ENCODE data around the gene KRT86. TPM values are rescaled to one million over a fixed set of nuclear protein-coding genes. Genes with fewer than 3 reads are reported as not detected.

Gene KRT86
- total and polyA plus RNA-seq, 2 experiments from 2014 or later, result 0.16 TPM; not detected in 1

DNA sequence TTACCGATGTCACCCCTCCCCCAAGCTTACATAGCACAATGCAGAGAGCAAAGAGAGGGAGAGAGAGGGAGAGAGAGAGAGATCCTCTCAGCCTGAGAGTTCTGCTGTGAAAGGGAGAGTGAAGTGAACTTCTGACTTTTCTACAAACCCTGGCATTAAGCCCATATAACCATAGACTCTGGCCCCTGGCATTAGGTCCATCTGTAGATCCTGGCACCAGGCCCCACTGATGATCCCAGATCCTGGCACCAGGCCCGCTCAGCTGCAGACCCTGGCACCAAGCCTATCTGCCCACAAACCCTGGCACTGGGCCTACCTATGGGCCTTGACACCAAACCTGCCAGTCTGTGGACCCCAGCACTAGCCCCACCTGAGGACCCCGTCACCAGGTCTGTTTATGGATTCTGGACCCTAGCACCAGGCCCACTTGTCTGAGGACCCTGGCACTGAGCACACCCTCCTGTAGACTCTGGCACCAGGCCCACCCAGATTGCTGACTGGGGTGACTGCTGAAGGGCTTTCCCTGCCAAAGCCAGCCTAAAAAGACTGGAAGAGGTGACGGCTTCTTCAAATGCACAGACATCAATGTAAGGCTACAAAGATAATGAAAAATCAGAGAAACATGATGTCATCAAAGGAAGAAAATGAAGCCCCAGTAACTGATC lies 61.3 kb downstream of the KRT86 start:
- no peak for TF ChIP-seq STAT1 (IDR thresholded peaks at IDR 0.05; ENCODE audit: unreplicated experiment)
- TF ChIP-seq, protein P1, sequence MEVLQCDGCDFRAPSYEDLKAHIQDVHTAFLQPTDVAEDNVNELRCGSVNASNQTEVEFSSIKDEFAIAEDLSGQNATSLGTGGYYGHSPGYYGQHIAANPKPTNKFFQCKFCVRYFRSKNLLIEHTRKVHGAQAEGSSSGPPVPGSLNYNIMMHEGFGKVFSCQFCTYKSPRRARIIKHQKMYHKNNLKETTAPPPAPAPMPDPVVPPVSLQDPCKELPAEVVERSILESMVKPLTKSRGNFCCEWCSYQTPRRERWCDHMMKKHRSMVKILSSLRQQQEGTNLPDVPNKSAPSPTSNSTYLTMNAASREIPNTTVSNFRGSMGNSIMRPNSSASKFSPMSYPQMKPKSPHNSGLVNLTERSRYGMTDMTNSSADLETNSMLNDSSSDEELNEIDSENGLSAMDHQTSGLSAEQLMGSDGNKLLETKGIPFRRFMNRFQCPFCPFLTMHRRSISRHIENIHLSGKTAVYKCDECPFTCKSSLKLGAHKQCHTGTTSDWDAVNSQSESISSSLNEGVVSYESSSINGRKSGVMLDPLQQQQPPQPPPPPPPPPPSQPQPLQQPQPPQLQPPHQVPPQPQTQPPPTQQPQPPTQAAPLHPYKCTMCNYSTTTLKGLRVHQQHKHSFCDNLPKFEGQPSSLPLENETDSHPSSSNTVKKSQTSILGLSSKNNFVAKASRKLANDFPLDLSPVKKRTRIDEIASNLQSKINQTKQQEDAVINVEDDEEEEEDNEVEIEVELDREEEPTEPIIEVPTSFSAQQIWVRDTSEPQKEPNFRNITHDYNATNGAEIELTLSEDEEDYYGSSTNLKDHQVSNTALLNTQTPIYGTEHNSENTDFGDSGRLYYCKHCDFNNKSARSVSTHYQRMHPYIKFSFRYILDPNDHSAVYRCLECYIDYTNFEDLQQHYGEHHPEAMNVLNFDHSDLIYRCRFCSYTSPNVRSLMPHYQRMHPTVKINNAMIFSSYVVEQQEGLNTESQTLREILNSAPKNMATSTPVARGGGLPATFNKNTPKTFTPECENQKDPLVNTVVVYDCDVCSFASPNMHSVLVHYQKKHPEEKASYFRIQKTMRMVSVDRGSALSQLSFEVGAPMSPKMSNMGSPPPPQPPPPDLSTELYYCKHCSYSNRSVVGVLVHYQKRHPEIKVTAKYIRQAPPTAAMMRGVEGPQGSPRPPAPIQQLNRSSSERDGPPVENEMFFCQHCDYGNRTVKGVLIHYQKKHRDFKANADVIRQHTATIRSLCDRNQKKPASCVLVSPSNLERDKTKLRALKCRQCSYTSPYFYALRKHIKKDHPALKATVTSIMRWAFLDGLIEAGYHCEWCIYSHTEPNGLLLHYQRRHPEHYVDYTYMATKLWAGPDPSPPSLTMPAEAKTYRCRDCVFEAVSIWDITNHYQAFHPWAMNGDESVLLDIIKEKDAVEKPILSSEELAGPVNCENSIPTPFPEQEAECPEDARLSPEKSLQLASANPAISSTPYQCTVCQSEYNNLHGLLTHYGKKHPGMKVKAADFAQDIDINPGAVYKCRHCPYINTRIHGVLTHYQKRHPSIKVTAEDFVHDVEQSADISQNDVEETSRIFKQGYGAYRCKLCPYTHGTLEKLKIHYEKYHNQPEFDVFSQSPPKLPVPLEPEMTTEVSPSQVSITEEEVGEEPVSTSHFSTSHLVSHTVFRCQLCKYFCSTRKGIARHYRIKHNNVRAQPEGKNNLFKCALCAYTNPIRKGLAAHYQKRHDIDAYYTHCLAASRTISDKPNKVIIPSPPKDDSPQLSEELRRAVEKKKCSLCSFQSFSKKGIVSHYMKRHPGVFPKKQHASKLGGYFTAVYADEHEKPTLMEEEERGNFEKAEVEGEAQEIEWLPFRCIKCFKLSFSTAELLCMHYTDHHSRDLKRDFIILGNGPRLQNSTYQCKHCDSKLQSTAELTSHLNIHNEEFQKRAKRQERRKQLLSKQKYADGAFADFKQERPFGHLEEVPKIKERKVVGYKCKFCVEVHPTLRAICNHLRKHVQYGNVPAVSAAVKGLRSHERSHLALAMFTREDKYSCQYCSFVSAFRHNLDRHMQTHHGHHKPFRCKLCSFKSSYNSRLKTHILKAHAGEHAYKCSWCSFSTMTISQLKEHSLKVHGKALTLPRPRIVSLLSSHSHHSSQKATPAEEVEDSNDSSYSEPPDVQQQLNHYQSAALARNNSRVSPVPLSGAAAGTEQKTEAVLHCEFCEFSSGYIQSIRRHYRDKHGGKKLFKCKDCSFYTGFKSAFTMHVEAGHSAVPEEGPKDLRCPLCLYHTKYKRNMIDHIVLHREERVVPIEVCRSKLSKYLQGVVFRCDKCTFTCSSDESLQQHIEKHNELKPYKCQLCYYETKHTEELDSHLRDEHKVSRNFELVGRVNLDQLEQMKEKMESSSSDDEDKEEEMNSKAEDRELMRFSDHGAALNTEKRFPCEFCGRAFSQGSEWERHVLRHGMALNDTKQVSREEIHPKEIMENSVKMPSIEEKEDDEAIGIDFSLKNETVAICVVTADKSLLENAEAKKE (CRISPR knock-in tag; IDR thresholded peaks at IDR 0.05), result no peak
- no peak for TF ChIP-seq CREB1 (CRISPR knock-in tag; IDR thresholded peaks at IDR 0.05; ENCODE audit: low read depth)
- TF ChIP-seq EZH2 (IDR thresholded peaks at IDR 0.05; ENCODE audit: low read depth, unreplicated experiment), result no peak
- TF ChIP-seq, protein P2, sequence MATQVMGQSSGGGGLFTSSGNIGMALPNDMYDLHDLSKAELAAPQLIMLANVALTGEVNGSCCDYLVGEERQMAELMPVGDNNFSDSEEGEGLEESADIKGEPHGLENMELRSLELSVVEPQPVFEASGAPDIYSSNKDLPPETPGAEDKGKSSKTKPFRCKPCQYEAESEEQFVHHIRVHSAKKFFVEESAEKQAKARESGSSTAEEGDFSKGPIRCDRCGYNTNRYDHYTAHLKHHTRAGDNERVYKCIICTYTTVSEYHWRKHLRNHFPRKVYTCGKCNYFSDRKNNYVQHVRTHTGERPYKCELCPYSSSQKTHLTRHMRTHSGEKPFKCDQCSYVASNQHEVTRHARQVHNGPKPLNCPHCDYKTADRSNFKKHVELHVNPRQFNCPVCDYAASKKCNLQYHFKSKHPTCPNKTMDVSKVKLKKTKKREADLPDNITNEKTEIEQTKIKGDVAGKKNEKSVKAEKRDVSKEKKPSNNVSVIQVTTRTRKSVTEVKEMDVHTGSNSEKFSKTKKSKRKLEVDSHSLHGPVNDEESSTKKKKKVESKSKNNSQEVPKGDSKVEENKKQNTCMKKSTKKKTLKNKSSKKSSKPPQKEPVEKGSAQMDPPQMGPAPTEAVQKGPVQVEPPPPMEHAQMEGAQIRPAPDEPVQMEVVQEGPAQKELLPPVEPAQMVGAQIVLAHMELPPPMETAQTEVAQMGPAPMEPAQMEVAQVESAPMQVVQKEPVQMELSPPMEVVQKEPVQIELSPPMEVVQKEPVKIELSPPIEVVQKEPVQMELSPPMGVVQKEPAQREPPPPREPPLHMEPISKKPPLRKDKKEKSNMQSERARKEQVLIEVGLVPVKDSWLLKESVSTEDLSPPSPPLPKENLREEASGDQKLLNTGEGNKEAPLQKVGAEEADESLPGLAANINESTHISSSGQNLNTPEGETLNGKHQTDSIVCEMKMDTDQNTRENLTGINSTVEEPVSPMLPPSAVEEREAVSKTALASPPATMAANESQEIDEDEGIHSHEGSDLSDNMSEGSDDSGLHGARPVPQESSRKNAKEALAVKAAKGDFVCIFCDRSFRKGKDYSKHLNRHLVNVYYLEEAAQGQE (IDR thresholded peaks at IDR 0.05; ENCODE audit: unreplicated experiment), result no peak
- TF ChIP-seq, protein P3, sequence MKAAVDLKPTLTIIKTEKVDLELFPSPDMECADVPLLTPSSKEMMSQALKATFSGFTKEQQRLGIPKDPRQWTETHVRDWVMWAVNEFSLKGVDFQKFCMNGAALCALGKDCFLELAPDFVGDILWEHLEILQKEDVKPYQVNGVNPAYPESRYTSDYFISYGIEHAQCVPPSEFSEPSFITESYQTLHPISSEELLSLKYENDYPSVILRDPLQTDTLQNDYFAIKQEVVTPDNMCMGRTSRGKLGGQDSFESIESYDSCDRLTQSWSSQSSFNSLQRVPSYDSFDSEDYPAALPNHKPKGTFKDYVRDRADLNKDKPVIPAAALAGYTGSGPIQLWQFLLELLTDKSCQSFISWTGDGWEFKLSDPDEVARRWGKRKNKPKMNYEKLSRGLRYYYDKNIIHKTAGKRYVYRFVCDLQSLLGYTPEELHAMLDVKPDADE (IDR thresholded peaks at IDR 0.05), result no peak
- TF ChIP-seq POLR2AphosphoS5 (IDR thresholded peaks at IDR 0.05; ENCODE audit: low read depth), result no peak
- no peak for TF ChIP-seq JUNB (IDR thresholded peaks at IDR 0.05; ENCODE audit: unreplicated experiment)
- TF ChIP-seq, protein P4, sequence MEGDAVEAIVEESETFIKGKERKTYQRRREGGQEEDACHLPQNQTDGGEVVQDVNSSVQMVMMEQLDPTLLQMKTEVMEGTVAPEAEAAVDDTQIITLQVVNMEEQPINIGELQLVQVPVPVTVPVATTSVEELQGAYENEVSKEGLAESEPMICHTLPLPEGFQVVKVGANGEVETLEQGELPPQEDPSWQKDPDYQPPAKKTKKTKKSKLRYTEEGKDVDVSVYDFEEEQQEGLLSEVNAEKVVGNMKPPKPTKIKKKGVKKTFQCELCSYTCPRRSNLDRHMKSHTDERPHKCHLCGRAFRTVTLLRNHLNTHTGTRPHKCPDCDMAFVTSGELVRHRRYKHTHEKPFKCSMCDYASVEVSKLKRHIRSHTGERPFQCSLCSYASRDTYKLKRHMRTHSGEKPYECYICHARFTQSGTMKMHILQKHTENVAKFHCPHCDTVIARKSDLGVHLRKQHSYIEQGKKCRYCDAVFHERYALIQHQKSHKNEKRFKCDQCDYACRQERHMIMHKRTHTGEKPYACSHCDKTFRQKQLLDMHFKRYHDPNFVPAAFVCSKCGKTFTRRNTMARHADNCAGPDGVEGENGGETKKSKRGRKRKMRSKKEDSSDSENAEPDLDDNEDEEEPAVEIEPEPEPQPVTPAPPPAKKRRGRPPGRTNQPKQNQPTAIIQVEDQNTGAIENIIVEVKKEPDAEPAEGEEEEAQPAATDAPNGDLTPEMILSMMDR (conservative IDR thresholded peaks at IDR 0.05; ENCODE audit: low read depth in 2 of 2), result no peak
- TF ChIP-seq NANOG (IDR thresholded peaks at IDR 0.05; ENCODE audit: borderline replicate concordance), result no peak
- no peak for TF ChIP-seq EZH2phosphoT487 (IDR thresholded peaks at IDR 0.05; ENCODE audit: unreplicated experiment)
- no peak for TF ChIP-seq ZNF114 (CRISPR knock-in tag; IDR thresholded peaks at IDR 0.05)
- TF ChIP-seq ZNF331 (CRISPR knock-in tag; IDR thresholded peaks at IDR 0.05; ENCODE audit: low read depth), result no peak
- Histone ChIP-seq H3K4me1 (ENCODE audit: insufficient read depth) (peaks cover 7% of the 10 kb centered on the region; the same call in 1 of the 2 replicates), H3F3A (replicated peaks; ENCODE audit: low read depth) (no peaks in the 10 kb centered on the region), H3K4me3 (no peak overlapping the region), H3K27me3 (ENCODE audit: insufficient read depth) (no peaks in the 10 kb centered on the region), H3K27ac (ENCODE audit: low read depth) (no peak overlapping the region), H4K20me1 (replicated peaks; ENCODE audit: insufficient read depth) (no peaks in the 10 kb centered on the region), H3K9me2 (ENCODE audit: insufficient read depth) (no peaks in the 10 kb centered on the region), H3K4me2 (no peak overlapping the region), H2AFZ (peak overlapping the region; percentile 91; the same call in 1 of the 2 replicates), H3K79me2 (replicated peaks; ENCODE audit: insufficient read depth) (no peaks in the 10 kb centered on the region), H3K36me3 (ENCODE audit: insufficient read depth) (no peaks in the 10 kb centered on the region)
- Mint-ChIP-seq H3K4me3 (no peak overlapping the region), H3K4me1 (peaks cover 8% of the 10 kb centered on the region; the same call in 2 of the 3 replicates), H3K27me3 (ENCODE audit: insufficient read depth, low read depth, poor library complexity) (peaks cover 4% of the 10 kb centered on the region), H3K36me3 (ENCODE audit: low read depth) (no peaks in the 10 kb centered on the region), H3K9me3 (no peaks in the 10 kb centered on the region), H3K27ac (no peak overlapping the region)
- no peak for DNase-seq (ENCODE audit: low spot score)
- ATAC-seq, result peak; percentile 53; the same call in 2 of the 3 replicates
